Astrocyte (in vitro differentiated cells and primary cell): ENCODE data around the gene ZNF653. TPM values are rescaled to one million over a fixed set of nuclear protein-coding genes. Genes with fewer than 3 reads are reported as not detected.
A peak's percentile ranks its signal among the peaks of the same experiment; 100 is the strongest.

Experiments
- DNase-seq: peaks from one replicate; pipeline ENCODE4 v3.0.0-alpha.2; 2010; ENCODE audit warnings: low read depth
- FAIRE-seq: peaks from 2 replicates; lab custom pipeline; 2011; peaks lifted over from hg19 to GRCh38; lab: Jason Lieb, UNC
- H2AFZ ChIP-seq: 2 replicates; pipeline ENCODE4 v1.6.0; 2012; ENCODE audit warnings: low read depth, low read length, inconsistent platforms
- H3K27ac ChIP-seq: 2 replicates; pipeline ENCODE4 v1.5.1; 2011; ENCODE audit warnings: low read depth, low read length, inconsistent platforms
- H3K27me3 ChIP-seq: 2 replicates; pipeline ENCODE4 v1.6.0; 2011; ENCODE audit warnings: low read length, inconsistent platforms; ENCODE audit not compliant: insufficient read depth
- H3K36me3 ChIP-seq: 2 replicates; pipeline ENCODE4 v1.5.1; 2011; ENCODE audit warnings: low read length, inconsistent platforms; ENCODE audit not compliant: insufficient read depth
- H3K4me1 ChIP-seq: 2 replicates; pipeline ENCODE4 v1.5.1; 2011; ENCODE audit warnings: low read length, inconsistent platforms; ENCODE audit not compliant: insufficient read depth
- H3K4me2 ChIP-seq: 2 replicates; pipeline ENCODE4 v1.6.0; 2012; ENCODE audit warnings: low read length, inconsistent platforms
- H3K4me3 ChIP-seq: 2 replicates; pipeline ENCODE4 v1.5.1; 2011; ENCODE audit warnings: low read depth, mild to moderate bottlenecking, low read length, inconsistent platforms; ENCODE audit not compliant: insufficient read depth
- H3K79me2 ChIP-seq: 2 replicates; pipeline ENCODE4 v1.6.0; 2012; ENCODE audit warnings: mild to moderate bottlenecking, low read length, inconsistent platforms; ENCODE audit not compliant: insufficient read depth
- H3K9ac ChIP-seq: 2 replicates; pipeline ENCODE4 v1.6.0; 2012; ENCODE audit warnings: mild to moderate bottlenecking, low read length, inconsistent platforms
- H3K9me3 ChIP-seq: 2 replicates; pipeline ENCODE4 v1.5.1; 2012; ENCODE audit warnings: low read depth, mild to moderate bottlenecking, low read length, inconsistent platforms; ENCODE audit not compliant: insufficient read depth
- H4K20me1 ChIP-seq: 2 replicates; pipeline ENCODE4 v1.6.0; 2012; ENCODE audit warnings: low read length, inconsistent platforms; ENCODE audit not compliant: insufficient read depth
- H3K27ac Mint-ChIP-seq: one replicate; pipeline ENCODE4 v1.8.0; 2021; ENCODE audit warnings: mild to moderate bottlenecking, mixed read lengths; ENCODE audit not compliant: unreplicated experiment
- H3K27me3 Mint-ChIP-seq: one replicate; pipeline ENCODE4 v1.8.0; 2021; ENCODE audit warnings: low read depth, mixed read lengths; ENCODE audit not compliant: unreplicated experiment
- H3K36me3 Mint-ChIP-seq: one replicate; pipeline ENCODE4 v1.8.0; 2021; ENCODE audit warnings: low read depth, mixed read lengths; ENCODE audit not compliant: unreplicated experiment
- H3K4me1 Mint-ChIP-seq: one replicate; pipeline ENCODE4 v1.8.0; 2021; ENCODE audit warnings: low read depth, mixed read lengths; ENCODE audit not compliant: unreplicated experiment
- H3K4me3 Mint-ChIP-seq: one replicate; pipeline ENCODE4 v1.8.0; 2021; ENCODE audit warnings: mild to moderate bottlenecking, moderate library complexity, mixed read lengths; ENCODE audit not compliant: unreplicated experiment
- H3K9me3 Mint-ChIP-seq: one replicate; pipeline ENCODE4 v1.8.0; 2021; ENCODE audit warnings: mild to moderate bottlenecking, mixed read lengths; ENCODE audit not compliant: unreplicated experiment
- EZH2 ChIP-seq: IDR thresholded peaks from 2 replicates; pipeline ENCODE4 v1.6.1; 2012; ENCODE audit warnings: mild to moderate bottlenecking, low read length, inconsistent platforms; ENCODE audit not compliant: insufficient read depth
- total RNA-seq: library from RNA; stranded (reverse); gene quantifications from 2 replicates; pipeline ENCODE4 v1.2.1, GENCODE V29; 2021
- TF ChIP-seq, protein P1 (sequence below): IDR thresholded peaks from 2 replicates; pipeline ENCODE4 v1.5.1; 2011; ENCODE audit warnings: low read depth, mild to moderate bottlenecking, inconsistent platforms, low read length, moderate library complexity; ENCODE audit not compliant: insufficient read depth

The ZNF653 gene
- total RNA-seq, 1 donor from 2014 or later = 7.6 TPM

DNA sequence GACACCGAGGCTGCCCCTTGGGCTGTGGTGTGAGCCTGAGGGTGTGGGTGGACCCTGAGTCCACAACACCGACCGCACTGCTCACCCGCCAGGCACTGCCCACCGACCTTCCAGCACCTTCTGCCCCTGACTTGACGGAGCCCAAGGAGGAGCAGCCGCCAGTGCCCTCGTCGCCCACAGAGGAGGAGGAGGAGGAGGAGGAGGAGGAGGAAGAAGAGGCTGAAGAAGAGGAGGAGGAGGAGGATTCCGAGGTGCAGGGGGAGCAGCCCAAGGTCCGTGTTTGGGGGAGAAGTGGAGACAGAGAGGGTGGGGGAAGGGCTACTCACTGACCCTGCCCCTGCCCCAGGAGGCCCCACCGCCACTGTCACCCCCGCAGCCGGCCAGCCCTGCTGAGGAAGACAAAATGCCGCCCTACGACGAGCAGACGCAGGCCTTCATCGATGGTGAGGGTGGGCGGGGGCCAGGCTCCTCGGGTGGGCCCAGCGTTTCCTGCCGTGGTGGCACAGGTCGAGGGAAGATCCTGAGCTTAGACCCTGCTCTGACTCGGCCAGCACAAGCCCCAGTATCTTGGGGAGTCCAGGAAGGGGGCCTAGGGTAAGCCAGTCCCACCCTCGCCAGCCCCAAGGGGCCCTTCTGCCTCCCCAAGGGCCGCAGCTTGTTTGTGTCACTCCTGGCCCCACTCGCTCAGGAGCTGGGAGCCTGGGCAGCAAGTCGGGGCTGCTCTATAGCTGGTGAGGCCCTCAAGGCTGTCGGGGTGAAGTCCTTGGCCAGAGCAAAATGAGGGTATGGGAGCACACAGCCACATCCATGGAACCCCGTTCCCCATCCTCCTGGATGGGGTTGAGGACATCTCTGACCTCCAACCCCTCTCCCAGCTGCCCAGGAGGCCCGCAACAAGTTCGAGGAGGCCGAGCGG is 58.0 kb downstream of the ZNF653 start:
- no peaks in the 10 kb centered on the region for H3K27me3 ChIP-seq
- Mint-ChIP-seq H3K4me3 (no peak overlapping the region), H3K36me3 (no peaks in the 10 kb centered on the region), H3K9me3 (peaks cover 1% of the 10 kb centered on the region), H3K27me3 (no peaks in the 10 kb centered on the region), H3K27ac (no peak overlapping the region), H3K4me1 (peaks cover 2% of the 10 kb centered on the region)
- H3K9me3 ChIP-seq = no peaks in the 10 kb centered on the region
- TF ChIP-seq EZH2 = no peak
- TF ChIP-seq, protein P1, sequence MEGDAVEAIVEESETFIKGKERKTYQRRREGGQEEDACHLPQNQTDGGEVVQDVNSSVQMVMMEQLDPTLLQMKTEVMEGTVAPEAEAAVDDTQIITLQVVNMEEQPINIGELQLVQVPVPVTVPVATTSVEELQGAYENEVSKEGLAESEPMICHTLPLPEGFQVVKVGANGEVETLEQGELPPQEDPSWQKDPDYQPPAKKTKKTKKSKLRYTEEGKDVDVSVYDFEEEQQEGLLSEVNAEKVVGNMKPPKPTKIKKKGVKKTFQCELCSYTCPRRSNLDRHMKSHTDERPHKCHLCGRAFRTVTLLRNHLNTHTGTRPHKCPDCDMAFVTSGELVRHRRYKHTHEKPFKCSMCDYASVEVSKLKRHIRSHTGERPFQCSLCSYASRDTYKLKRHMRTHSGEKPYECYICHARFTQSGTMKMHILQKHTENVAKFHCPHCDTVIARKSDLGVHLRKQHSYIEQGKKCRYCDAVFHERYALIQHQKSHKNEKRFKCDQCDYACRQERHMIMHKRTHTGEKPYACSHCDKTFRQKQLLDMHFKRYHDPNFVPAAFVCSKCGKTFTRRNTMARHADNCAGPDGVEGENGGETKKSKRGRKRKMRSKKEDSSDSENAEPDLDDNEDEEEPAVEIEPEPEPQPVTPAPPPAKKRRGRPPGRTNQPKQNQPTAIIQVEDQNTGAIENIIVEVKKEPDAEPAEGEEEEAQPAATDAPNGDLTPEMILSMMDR = no peak
- no peaks in the 10 kb centered on the region for H3K79me2 ChIP-seq
- H3K36me3 ChIP-seq = no peaks in the 10 kb centered on the region
- H2AFZ ChIP-seq = no peak overlapping the region
- H3K4me1 ChIP-seq = no peaks in the 10 kb centered on the region
- no peak overlapping the region for H3K27ac ChIP-seq
- H3K4me3 ChIP-seq = no peak overlapping the region
- H4K20me1 ChIP-seq = peaks cover 17% of the 10 kb centered on the region
- FAIRE-seq (no peak), DNase-seq (no peak)
- no peak overlapping the region for H3K4me2 ChIP-seq
- H3K9ac ChIP-seq = no peak overlapping the region

DNA sequence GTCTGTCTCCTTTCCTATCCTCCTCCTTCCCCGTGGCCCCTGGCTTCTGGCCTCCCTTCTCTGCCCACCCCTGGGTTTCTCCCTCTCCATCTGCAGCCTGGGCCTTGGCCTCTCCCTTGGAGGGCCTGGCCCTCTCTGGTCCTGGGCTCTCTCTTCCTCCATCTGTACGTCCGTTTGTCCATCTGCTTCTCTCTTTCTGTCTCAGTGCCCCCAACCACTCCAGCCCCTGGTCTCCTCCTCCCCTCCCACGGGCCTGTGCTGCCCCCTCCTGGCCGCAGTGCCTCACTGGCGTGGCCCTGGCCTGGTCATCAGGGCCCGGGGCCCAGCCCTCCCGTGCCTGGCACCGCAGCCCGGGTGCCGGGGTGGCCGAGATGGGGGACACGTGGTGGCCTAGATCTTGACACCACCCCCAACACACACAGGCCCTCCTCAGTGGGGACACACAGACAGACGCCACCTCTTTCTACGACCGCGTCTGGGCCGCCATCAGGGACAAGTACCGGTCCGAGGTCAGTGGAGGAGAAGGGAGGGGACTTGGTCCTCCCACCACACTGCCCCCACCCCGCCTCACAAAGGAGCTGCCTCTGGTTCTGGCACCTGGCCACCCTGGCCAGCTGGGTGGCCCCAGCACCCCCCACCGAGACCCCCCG is 58.9 kb downstream of the ZNF653 start:
- no peak overlapping the region for H3K27ac Mint-ChIP-seq
- no peak overlapping the region for H3K27ac ChIP-seq

More for the DNA sequence above, 58.9 kb downstream of the ZNF653 start:
- H4K20me1 ChIP-seq = peaks cover 22% of the 10 kb centered on the region
- H3K9me3 ChIP-seq = no peaks in the 10 kb centered on the region
- no peak overlapping the region for H2AFZ ChIP-seq
- H3K4me3 Mint-ChIP-seq = no peak overlapping the region
- no peak overlapping the region for H3K4me2 ChIP-seq
- H3K36me3 Mint-ChIP-seq = peaks cover 2% of the 10 kb centered on the region
- H3K27me3 ChIP-seq = no peaks in the 10 kb centered on the region
- no peaks in the 10 kb centered on the region for H3K27me3 Mint-ChIP-seq
- DNase-seq (no peak), FAIRE-seq (no peak)
- no peak overlapping the region for H3K9ac ChIP-seq
- H3K4me1 ChIP-seq = no peaks in the 10 kb centered on the region
- TF ChIP-seq, protein P1 = peak; percentile 35
- TF ChIP-seq EZH2 = no peak
- H3K36me3 ChIP-seq = peaks cover 4% of the 10 kb centered on the region
- no peaks in the 10 kb centered on the region for H3K79me2 ChIP-seq
- no peak overlapping the region for H3K4me3 ChIP-seq
- peaks cover 1% of the 10 kb centered on the region for H3K9me3 Mint-ChIP-seq
- H3K4me1 Mint-ChIP-seq = no peaks in the 10 kb centered on the region
